CD4-positive, alpha-beta T cell treated with Interleukin-17A for 1 hour (primary cell): ENCODE measurements around the gene PNLIPRP3.
A peak's percentile ranks its signal among the peaks of the same experiment; 100 is the strongest.
"Not testable (repeated sequence)": the region's sequence is repeated elsewhere in the genome, so short reads cannot be mapped to it uniquely, and the experiment has no call there.

Experiments used
- DNase-seq: peaks from one replicate; pipeline ENCODE4 v3.0.0-alpha.2; 2020

Gene PNLIPRP3

DNA sequence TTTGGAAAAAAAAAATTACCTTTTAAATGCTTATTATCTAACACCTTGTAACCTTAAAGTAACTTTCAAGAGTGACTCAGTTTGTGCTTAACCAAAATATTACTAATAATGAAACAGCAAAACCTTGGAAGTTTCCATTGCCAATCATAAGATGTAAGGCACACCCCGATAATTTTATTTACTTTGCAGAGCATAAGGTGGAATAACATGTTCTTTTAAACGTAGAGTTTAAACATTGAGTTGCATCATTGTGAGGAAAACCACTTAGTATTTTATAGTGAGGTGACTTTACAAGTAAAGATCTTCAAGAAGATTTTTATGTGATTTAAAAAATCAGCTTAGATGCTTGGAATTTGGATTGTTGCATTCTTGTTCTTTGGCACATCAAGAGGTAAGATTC, at the start of gene PNLIPRP3:
Gene PNLIPRP3, plus strand, starts transcription at position 177 of the 400 bp plus-strand sequence. Its CDS starts 166 bp downstream, at position 343.
- DNase-seq: no peak

GRCh38 chr10:116382290-116382689, 45.4 kb upstream of the PNLIPRP3 start:
- no peak for DNase-seq

- no peak for DNase-seq
Observed at GRCh38 chr10:116385311-116385710, 42.3 kb upstream of the PNLIPRP3 start.

DNA sequence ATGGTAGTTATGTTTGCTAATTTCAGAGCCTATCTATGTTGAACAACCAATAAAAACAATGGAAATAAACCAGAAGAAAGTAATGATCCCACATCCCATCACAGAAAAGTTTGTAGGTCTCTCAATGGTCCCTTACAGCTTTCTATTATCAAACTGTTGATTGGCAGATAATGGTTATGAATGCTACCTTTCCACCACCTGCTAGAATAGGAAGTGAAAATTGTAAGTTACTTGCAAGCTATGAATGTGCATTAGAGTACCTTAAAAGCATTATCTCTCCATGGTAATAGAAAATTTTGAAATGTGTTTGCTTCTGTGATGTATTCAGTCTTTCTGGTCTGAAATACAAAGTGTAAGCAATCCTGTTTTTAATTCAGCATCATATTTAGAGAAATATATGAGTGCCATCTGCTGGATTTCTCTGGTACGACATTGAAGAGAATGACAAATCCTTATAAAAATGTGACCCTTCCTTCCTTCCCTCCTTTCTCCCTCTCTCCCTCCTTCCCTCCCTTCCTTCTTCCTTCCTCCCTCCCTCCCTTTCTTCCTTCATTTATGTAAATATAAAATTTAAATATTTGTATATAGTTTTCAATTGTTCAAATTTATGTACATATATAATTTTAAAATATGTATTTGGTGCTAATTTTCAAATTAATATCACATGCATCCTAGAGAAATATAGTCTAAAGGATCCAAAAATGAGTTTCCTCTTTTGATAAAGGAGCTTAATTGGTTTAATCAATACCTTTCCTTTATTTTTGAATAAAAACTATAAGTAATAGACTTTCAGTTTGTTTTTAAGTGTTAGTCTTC, 41.4 kb upstream of the PNLIPRP3 start:
- DNase-seq: peak; percentile 11

- not testable (repeated sequence) for DNase-seq
Observed at GRCh38 chr10:116393246-116393831, 34.3 kb upstream of the PNLIPRP3 start.

GRCh38 chr10:116395223-116395985, 32.2 kb upstream of the PNLIPRP3 start:
- no peak for DNase-seq

DNA sequence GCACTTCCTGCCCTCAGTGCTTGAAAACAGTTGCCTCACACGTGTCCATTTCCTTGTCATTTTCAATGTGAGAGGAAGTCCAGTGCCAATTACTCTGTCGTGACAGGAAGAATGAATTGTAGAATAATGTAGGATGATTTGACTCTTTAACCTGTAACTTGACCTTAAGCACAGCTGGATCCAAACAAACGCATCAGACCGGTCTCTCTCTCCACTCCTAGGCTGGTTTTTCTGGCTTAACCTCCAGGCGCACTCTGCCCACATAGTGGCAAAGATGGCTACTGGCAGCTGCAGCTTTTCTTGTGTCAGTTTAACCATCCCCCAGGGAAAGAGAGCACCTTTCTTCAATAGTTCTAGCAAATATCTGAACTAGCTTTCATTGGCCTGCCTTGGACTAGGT, 29.4 kb upstream of the PNLIPRP3 start:
- DNase-seq: no peak

DNA sequence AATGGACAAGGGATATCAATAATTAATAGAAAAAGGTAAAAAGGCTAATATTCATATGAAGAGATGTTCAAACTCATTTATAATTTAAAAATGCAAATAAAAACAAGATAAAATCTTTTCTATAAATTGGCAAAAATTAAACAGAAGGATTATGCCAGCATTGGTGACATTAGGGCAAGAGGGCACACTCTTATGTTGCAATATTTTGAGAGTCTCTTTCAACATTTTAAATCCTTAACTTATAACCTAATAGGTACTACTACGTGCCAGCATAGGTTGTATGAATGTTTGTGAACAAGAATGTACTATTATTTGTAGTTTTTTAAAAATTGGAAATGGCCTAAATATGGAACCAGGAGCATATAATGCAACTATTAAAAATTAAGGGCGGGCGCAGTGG, 24.8 kb upstream of the PNLIPRP3 start:
- no peak for DNase-seq

DNA sequence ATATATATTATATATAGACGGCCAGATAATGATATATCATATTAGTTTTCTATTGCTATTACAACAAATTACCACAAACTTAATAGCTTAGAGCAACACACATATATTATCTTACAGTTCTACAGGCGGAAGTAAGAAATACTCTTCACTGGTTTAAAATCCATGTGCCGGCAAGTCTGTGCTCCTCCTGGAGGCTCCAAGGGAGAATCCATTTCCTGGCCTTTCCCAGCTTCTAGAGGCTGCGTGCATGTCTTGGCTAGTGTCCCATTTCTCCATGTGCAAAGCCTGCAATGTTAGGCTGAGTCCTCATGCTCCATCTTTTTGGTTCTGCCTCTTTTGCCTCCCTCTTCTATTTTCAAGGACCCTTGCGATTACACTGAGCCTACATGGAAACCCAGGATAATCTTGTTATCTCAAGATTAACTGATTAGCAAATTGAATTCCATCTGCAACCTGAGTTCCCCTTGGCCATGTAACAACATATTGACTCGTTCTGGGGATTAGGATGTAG, 23.9 kb upstream of the PNLIPRP3 start:
- no peak for DNase-seq

GRCh38 chr10:116408719-116409118, 18.9 kb upstream of the PNLIPRP3 start:
- DNase-seq: no peak

DNA sequence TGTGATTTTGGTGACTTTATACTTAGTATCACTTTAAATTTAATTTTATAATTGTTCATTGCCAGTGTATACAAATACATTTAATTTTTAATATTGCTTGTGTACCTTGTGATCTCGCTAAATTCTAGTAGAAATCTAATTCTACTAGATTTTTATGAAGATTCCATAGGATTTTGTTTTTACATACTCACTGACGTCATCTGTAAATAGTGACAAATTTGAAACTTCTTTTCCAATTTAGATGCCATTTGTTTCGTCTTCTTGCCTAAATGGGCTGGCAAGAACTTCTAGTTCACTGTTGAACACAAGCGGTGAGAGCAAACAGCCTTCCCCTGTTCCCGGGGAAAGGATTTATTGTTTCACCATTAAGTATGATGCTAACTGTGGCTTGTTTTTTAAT, 17.3 kb upstream of the PNLIPRP3 start:
- DNase-seq: no peak

DNA sequence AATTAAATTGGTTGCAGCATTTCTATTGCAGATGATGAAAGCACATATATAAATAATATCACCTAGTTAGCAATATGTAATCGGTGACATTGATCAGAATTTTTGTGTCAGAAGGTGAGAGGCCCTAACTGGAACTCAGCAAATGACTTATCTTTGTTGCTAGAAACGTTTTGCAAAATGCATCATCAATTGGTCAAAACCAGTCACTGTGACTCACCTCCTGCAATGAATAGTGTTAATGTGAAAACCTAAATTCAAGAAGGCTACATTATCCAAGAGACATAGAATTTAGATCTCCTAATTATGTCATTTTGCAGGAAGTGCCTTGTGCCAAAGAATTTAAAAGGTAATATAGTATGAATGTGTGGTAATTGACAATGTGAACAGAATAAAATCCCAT, 9.8 kb upstream of the PNLIPRP3 start:
- no peak for DNase-seq

DNA sequence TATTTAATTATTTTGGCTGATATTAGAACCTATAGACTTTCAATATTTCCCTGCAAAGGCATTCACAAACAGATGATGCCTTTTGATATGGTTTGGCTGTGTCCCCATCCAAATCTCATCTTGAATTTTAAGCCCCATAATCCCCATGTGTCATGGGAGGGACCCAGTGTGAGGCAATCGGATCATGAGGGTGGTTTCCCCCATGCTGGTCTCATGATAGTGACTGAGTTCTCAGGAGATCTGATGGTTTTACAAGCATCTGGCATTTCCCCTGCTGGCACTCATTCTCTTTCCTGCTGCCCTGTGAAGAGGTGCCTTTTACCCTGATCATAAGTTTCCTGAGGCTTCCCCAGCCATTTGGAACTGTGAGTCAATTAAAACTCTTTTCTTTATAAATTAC, 9.3 kb upstream of the PNLIPRP3 start:
- DNase-seq: no peak

GRCh38 chr10:116421815-116422214, 5.8 kb upstream of the PNLIPRP3 start:
- no peak for DNase-seq

GRCh38 chr10:116429288-116429977, 1.8 kb downstream of the PNLIPRP3 start:
- DNase-seq: no peak

- no peak for DNase-seq
Observed at GRCh38 chr10:116430288-116430687, 2.6 kb downstream of the PNLIPRP3 start.

DNA sequence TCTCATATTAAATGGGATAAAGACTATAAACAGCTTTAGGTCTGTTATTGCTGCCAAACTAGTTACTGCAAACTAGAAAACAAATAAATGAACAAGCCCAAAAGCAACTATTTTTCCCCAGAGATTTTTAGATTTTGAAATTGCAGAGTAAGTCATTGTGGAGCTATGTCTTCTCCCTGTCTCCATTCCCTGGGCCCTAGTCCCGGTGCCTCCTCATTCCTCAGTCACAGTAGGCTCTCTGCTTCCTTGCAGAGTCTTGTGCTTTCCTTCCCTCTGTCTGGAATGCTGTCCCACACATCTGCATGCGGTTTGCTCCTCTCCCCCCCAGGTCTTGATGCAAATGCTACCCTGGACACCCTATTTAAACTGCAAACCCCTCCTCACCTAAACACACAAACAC, 4.0 kb downstream of the PNLIPRP3 start:
- DNase-seq: no peak

DNA sequence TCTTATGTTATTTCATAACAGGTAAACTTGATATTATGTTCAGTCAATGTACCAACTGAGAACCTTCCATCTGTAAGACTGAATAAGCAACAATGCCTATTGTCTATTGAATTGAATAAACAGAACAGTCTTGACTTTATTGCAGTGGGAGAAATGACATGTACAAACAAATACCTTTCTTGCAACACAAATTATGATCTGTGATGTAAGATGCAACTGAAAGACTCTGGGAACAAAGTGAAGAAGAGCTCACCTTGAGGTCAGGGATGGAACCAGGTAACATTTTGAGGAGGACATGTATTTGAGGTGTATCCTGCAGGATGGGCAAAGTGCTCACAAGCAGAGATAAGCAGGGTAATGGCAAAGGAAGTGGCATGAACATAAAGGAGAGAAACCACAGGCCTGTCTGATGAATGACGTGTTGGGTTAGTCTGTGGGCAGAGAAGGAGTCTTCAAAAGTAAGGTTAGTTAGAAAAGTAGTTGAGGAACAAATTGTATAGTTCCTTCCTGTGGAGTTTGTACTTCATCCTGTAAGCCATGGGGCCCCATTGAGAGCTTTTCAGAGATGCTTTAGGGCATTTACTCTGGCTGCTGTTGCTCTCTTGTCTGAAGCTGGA, 9.5 kb downstream of the PNLIPRP3 start:
- DNase-seq: no peak

GRCh38 chr10:116440330-116441030, 12.8 kb downstream of the PNLIPRP3 start:
- DNase-seq: no peak

DNA sequence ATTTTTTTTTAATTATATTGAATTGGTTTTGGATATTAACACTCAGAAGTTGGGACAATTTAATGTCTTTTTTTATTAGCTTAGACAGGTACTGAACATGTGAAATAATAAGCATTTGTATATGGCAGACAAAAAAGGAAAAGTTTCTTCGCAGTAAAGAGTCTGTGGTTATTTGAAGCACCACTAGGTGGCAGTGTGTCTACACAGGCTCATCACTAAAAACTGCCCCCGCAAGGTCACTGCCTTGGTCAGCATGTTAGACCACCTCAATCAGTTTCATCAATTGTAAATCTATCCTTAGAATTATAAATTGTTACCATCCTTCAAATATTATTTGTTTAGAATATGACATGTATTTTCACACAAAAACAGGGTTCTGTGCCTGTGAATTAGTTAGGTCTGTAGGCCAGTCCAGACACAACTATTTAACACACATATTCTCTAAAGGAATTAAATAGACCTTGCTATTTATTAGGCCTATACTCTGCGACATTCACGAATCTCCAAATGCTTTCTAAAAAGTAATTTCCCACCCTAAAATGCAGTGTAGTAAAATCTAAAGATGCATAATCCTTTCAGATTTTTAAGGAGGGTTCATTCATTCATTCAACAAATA, 17.0 kb downstream of the PNLIPRP3 start:
- no peak for DNase-seq

DNA sequence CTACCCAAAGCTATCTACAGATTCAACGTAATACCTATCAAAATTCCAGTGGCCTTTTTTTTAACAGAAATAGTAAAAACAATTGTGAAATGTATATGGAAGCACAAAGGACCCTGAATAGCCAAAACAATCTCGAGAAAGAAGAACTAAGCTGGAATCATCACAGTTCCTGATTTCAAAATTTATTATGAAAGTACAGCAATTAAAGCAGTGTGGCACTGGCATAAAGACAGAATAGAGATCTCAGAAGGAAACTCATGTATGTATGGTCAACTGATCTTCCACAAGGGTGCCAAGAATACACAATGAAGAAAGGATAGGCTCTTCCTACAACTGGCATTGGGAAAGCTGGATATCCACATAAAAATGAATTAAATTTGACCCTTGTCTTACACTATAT, 23.2 kb downstream of the PNLIPRP3 start:
- DNase-seq: no peak
